ENCODE data around the gene TMOD3. TPM values are rescaled to one million over a fixed set of nuclear protein-coding genes. Genes with fewer than 3 reads are reported as not detected.

The TMOD3 gene
- total RNA-seq: 24.8 and 37.6 TPM in 2 replicates

DNA sequence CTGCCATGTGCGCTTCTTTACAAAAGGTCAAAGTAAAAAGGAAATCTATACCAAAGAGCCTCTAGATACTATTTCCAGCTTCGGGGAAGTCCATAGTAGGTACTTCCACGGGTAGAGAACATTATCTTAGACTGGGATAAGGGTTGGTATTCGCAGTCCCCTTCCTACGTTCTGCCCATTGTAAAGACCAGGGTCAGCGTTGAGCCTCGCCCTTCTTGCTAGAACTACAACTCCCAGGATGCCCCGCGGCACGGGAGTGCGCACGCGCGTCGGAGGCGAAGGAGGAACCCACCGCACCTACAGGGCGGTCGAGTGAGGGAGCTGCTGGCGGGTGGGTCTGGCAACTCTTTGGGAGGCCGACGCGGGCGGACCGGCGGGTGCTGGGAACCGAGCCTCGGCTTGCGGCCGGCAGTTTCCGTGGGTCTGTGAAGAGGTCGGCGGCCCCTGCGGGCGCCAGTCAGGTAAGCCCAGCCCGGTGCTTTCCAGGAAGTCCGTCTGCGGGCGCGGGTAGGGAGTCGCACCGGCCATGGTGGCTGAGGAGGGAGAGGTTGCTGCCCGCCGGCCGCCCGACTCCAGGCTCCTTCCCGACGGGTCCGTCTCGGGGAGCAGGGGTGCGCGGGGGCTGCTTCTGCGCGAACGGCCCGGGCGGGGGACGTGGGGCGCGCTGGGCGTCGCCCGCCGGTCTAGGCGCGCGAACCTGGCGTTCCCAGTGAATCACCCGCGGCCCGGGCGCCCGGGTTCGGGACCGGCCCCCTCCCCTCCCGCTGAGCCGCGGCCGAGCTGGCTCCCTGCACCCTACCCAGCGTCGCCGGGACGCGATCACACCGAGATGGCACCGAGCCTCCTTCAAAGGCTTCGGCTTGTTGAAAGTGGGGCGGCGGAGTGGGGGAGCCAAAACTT, at the start of gene TMOD3:
Gene TMOD3, plus strand, starts transcription at position 278 of the 900 bp plus-strand sequence. CDS start 33,232 bp downstream, outside the sequence.

Other genes starting within 250 kb of the TMOD3 start
- 13.0 and 116 TPM in 2 replicates for gene DMXL2, start 206.9 kb upstream of the TMOD3 start, total RNA-seq
- gene SCG3, start 148.2 kb upstream of the TMOD3 start, total RNA-seq: not detected in 2 replicates
- gene LYSMD2, start 92.0 kb upstream of the TMOD3 start, total RNA-seq: 4.9 and 16.0 TPM in 2 replicates
- gene TMOD2, start 78.1 kb upstream of the TMOD3 start, total RNA-seq: 1.7 and 4.1 TPM in 2 replicates
- gene LEO1, start 142.1 kb downstream of the TMOD3 start, total RNA-seq: 9.8 and 26.4 TPM in 2 replicates
- 52.5 and 61.5 TPM in 2 replicates for gene MAPK6, start 189.6 kb downstream of the TMOD3 start, total RNA-seq

Data from myometrial cell (primary cell).